AG04449 (cell line): ENCODE data around the gene ARHGEF12.

Experiments
- CTCF ChIA-PET: fragments of 350-600 bp; formaldehyde crosslinking; extraction: SDS; loops from one replicate; lab custom pipeline; 2021; ENCODE audit warnings: antibody characterized with exemption; lab: Yijun Ruan, JAX
- POLR2A ChIA-PET: fragments of 400-600, 350-600 bp; formaldehyde crosslinking; extraction: SDS; loops from one replicate; lab custom pipeline; 2020; ENCODE audit warnings: antibody characterized with exemption, inconsistent platforms; lab: Yijun Ruan, JAX
- DNase-seq: peaks from one replicate; pipeline ENCODE4 v3.0.0-alpha.2; 2010; ENCODE audit warnings: low read depth, low spot score
- H3K4me3 ChIP-seq: 2 replicates; pipeline ENCODE4 v1.5.1; 2011; ENCODE audit warnings: low read depth, mild to moderate bottlenecking, control low read depth, low read length
- CTCF ChIP-seq: IDR thresholded peaks from one replicate; pipeline ENCODE4 v1.5.1; 2011; ENCODE audit warnings: mild to moderate bottlenecking, moderate library complexity, low read length, control low read depth, inconsistent platforms; ENCODE audit not compliant: insufficient read depth; ENCODE audit errors: missing control alignments

ARHGEF12 gene

GRCh38 chr11:120386774-120387371 is 50.7 kb downstream of the ARHGEF12 start:
- ChIA-PET CTCF (interaction anchor here (1.9 kb wide), 1 partner anchor 14 kb away, joined by 5 read pairs; no protein-coding TSS in a partner anchor), POLR2A (no interaction called here)
- DNase-seq, result no peak
- no peak for TF ChIP-seq CTCF
- no peak overlapping the region for H3K4me3 ChIP-seq

GRCh38 chr11:120388261-120388660 is 52.0 kb downstream of the ARHGEF12 start:
- no peak for TF ChIP-seq CTCF
- no peak overlapping the region for H3K4me3 ChIP-seq
- no peak for DNase-seq
- ChIA-PET CTCF (interaction anchor here (1.2 kb wide), 1 partner anchor 36 kb away, joined by 3 read pairs; no protein-coding TSS in a partner anchor), POLR2A (no interaction called here)

GRCh38 chr11:120389693-120390584 is 53.7 kb downstream of the ARHGEF12 start:
- ChIA-PET CTCF (interaction anchor here (2.1 kb wide), 1 partner anchor 55 kb away, joined by 9 read pairs; no protein-coding TSS in a partner anchor), POLR2A (interaction anchor here (1.3 kb wide), 1 partner anchor 11 kb away, joined by 4 read pairs; no protein-coding TSS in a partner anchor)
- no peak for TF ChIP-seq CTCF
- no peak for DNase-seq
- H3K4me3 ChIP-seq, result no peak overlapping the region

GRCh38 chr11:120390585-120390922 is 54.3 kb downstream of the ARHGEF12 start:
- DNase-seq, result no peak
- POLR2A ChIA-PET, result interaction anchor here (0.8 to 1.3 kb wide), 2 partner anchors 10 to 54 kb away, joined by 4 read pairs; partner anchors contain the start of gene ARHGEF12
- TF ChIP-seq CTCF, result no peak
- CTCF ChIA-PET, result interaction anchor here (0.7 to 2.1 kb wide), 2 partner anchors 42 to 56 kb away, joined by 3 to 9 read pairs; no protein-coding TSS in a partner anchor
- no peak overlapping the region for H3K4me3 ChIP-seq

GRCh38 chr11:120391292-120391691 is 55.1 kb downstream of the ARHGEF12 start:
- POLR2A ChIA-PET, result interaction anchor here (0.8 to 1.3 kb wide), 2 partner anchors 9 to 55 kb away, joined by 4 read pairs; partner anchors contain the start of gene ARHGEF12
- TF ChIP-seq CTCF, result no peak
- no peak overlapping the region for H3K4me3 ChIP-seq
- no peak for DNase-seq
- CTCF ChIA-PET, result interaction anchor here (0.7 to 2.1 kb wide), 3 partner anchors 24 to 57 kb away, joined by 3 to 9 read pairs (median 3); no protein-coding TSS in a partner anchor
